ENCODE data around the gene TMEM131.

DNA sequence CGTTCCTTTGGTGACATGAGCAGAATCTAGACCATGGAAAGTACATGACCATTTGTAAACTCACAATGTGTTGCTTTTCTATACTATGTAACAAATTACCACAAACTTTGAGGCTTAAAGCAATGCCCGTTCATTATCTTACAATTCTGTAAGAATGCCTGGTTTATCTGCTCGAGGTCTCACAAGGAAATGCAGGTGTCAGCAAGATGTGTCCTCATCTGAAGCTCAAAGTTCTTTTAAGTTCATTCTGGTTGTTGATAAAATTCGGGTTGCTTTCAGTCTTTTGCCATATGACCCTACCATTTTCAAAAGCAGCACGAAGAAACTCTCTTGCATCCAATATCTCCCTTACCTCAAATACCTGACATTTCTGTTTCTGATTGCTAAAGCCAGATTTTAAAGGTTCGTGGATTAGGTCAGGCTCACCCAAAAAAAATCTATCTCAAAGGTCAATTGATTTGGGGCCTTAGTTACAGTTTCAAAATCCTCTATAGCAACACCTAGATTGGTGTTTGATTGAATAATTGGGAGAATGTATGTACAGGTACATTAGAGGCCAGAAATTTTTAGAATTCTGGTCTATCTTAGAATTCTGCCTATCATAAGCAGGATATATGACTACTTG is 125.9 kb downstream of the TMEM131 start:
- TF ChIP-seq EZH2phosphoT487 (IDR thresholded peaks at IDR 0.05; ENCODE audit: borderline replicate concordance, low read depth, low read length) = no peak
- TF ChIP-seq, protein P1, sequence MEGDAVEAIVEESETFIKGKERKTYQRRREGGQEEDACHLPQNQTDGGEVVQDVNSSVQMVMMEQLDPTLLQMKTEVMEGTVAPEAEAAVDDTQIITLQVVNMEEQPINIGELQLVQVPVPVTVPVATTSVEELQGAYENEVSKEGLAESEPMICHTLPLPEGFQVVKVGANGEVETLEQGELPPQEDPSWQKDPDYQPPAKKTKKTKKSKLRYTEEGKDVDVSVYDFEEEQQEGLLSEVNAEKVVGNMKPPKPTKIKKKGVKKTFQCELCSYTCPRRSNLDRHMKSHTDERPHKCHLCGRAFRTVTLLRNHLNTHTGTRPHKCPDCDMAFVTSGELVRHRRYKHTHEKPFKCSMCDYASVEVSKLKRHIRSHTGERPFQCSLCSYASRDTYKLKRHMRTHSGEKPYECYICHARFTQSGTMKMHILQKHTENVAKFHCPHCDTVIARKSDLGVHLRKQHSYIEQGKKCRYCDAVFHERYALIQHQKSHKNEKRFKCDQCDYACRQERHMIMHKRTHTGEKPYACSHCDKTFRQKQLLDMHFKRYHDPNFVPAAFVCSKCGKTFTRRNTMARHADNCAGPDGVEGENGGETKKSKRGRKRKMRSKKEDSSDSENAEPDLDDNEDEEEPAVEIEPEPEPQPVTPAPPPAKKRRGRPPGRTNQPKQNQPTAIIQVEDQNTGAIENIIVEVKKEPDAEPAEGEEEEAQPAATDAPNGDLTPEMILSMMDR (conservative IDR thresholded peaks at IDR 0.05; ENCODE audit: low read length) = no peak
